ENCODE data around the gene RNLS. TPM values are rescaled to one million over a fixed set of nuclear protein-coding genes. Genes with fewer than 3 reads are reported as not detected.

The RNLS gene
- total and polyA plus RNA-seq, 2 of the 4 experiments (the other 2 are of a cell fraction): 4.5 to 7.0 TPM

DNA sequence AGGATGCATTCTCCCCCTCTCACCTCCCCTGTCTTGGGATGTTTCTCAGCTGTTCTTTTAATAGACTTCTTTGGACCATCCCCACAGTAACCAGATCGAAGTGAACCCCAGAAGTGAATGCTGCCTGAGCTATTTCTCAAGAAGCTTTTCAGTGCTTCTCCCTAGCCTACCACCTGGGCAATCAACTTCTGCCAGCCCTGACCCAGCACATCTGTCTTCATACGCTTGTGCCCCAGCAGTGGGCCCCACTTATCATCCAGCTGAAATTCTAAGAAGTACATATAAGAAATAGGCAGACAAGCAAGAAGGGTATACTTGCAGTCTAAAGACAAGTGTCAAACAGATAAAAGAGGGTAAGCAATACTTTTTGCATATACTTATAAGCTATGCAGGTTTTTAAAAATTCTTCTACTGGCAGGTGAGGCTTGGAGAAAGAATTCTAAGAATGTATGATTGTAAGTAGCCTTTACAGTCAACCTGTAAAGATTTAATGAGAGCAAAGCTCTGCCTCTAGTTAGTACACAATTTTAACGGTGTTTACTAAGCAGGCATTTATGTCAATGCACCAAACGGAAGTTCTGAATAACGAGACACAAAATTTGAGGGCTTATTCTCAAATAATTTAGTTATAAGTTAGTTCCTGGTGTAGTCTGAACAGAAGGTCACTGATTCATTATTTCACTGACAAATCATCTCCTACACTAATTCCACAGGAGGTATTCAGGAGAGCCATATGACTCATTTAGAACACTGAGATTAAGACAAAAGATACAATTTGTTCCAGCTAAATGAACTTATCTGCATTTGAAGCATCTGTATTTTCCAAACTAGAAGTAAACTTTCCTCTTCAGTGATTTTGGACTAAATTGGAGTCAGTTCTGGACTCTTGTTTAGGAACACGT lies 83.3 kb downstream of the RNLS start:
- WGBS, 2 experiments (ENCODE audit: extremely low coverage in 2 of 2, insufficient read length in 1 of 2): no CpG with 5 or more reads among the region's 6 CpGs
- H3K23ac ChIP-seq (ENCODE audit: low read depth, low read length): no peak overlapping the region
- H3K56ac ChIP-seq (ENCODE audit: extremely low read depth, insufficient read depth, low read length): no peak overlapping the region
- H3K9me3 ChIP-seq (ENCODE audit: control insufficient read depth, insufficient read depth, low read length): no peaks in the 10 kb centered on the region
- H3K4me3 ChIP-seq (ENCODE audit: insufficient read depth, low read depth, low read length): no peak overlapping the region
- TF ChIP-seq CHD1 (IDR thresholded peaks at IDR 0.05; ENCODE audit: low read depth, low read length) (no peak), SMC3 (IDR thresholded peaks at IDR 0.05; ENCODE audit: low read depth, low read length) (no peak), FOS (IDR thresholded peaks at IDR 0.05; ENCODE audit: low read depth, low read length) (no peak), MAFK (IDR thresholded peaks at IDR 0.05; ENCODE audit: low read depth, low read length) (no peak), POLR2A (IDR thresholded peaks at IDR 0.05; ENCODE audit: low read depth, low read length) (no peak), MXI1 (IDR thresholded peaks at IDR 0.05; ENCODE audit: borderline replicate concordance, low read depth, low read length) (no peak), NFE2L2 (IDR thresholded peaks at IDR 0.05; ENCODE audit: low read depth, low read length) (no peak), RCOR1 (IDR thresholded peaks at IDR 0.05; ENCODE audit: insufficient replicate concordance, low read length) (no peak), BHLHE40 (IDR thresholded peaks at IDR 0.05; ENCODE audit: low read depth, low read length) (no peak), RAD21 (IDR thresholded peaks at IDR 0.05; ENCODE audit: low read length) (no peak), MAZ (IDR thresholded peaks at IDR 0.05; ENCODE audit: borderline replicate concordance, low read depth, low read length) (no peak), RFX5 (IDR thresholded peaks at IDR 0.05; ENCODE audit: low read depth, low read length) (no peak)
- TF ChIP-seq, protein P1, sequence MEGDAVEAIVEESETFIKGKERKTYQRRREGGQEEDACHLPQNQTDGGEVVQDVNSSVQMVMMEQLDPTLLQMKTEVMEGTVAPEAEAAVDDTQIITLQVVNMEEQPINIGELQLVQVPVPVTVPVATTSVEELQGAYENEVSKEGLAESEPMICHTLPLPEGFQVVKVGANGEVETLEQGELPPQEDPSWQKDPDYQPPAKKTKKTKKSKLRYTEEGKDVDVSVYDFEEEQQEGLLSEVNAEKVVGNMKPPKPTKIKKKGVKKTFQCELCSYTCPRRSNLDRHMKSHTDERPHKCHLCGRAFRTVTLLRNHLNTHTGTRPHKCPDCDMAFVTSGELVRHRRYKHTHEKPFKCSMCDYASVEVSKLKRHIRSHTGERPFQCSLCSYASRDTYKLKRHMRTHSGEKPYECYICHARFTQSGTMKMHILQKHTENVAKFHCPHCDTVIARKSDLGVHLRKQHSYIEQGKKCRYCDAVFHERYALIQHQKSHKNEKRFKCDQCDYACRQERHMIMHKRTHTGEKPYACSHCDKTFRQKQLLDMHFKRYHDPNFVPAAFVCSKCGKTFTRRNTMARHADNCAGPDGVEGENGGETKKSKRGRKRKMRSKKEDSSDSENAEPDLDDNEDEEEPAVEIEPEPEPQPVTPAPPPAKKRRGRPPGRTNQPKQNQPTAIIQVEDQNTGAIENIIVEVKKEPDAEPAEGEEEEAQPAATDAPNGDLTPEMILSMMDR (conservative IDR thresholded peaks at IDR 0.05; ENCODE audit: low read depth, low read length): no peak
- TF ChIP-seq, protein P2, sequence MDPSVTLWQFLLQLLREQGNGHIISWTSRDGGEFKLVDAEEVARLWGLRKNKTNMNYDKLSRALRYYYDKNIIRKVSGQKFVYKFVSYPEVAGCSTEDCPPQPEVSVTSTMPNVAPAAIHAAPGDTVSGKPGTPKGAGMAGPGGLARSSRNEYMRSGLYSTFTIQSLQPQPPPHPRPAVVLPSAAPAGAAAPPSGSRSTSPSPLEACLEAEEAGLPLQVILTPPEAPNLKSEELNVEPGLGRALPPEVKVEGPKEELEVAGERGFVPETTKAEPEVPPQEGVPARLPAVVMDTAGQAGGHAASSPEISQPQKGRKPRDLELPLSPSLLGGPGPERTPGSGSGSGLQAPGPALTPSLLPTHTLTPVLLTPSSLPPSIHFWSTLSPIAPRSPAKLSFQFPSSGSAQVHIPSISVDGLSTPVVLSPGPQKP (IDR thresholded peaks at IDR 0.05; ENCODE audit: borderline replicate concordance, low read depth, low read length): no peak
- TF ChIP-seq, protein P3, sequence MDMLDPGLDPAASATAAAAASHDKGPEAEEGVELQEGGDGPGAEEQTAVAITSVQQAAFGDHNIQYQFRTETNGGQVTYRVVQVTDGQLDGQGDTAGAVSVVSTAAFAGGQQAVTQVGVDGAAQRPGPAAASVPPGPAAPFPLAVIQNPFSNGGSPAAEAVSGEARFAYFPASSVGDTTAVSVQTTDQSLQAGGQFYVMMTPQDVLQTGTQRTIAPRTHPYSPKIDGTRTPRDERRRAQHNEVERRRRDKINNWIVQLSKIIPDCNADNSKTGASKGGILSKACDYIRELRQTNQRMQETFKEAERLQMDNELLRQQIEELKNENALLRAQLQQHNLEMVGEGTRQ (IDR thresholded peaks at IDR 0.05; ENCODE audit: low read depth, low read length): no peak
- no peaks in the 10 kb centered on the region; the same call in 1 of the 2 replicates for H3K27me3 ChIP-seq (ENCODE audit: control insufficient read depth, insufficient read depth, low read length)
- H2BK20ac ChIP-seq (ENCODE audit: low read depth, low read length): no peak overlapping the region
- H2AK5ac ChIP-seq (ENCODE audit: low read depth, low read length): no peak overlapping the region
- no peak overlapping the region for H2BK15ac ChIP-seq (ENCODE audit: low read depth, low read length)
- H2BK5ac ChIP-seq (ENCODE audit: low read depth, low read length, poor library complexity, severe bottlenecking): no peak overlapping the region
- H2BK120ac ChIP-seq (ENCODE audit: low read depth, low read length): no peak overlapping the region
- H4K5ac ChIP-seq (ENCODE audit: low read depth, low read length): no peak overlapping the region
- H3K4ac ChIP-seq (ENCODE audit: low read depth, low read length): no peak overlapping the region
- peak overlapping the region; percentile 45; the same call in 1 of the 2 replicates for H3K4me2 ChIP-seq (ENCODE audit: low read depth, low read length)
- DNase-seq (peak; percentile 71), ATAC-seq (ENCODE audit: low read depth) (no peak)
- no peak overlapping the region for H4K8ac ChIP-seq (ENCODE audit: low read depth in 2 of 2, low read length in 2 of 2)
- in situ Hi-C loops (cut with MboI; ENCODE audit: low sequenced_read_pairs): no loop called here
- peaks cover 2% of the 10 kb centered on the region for H3K4me1 ChIP-seq (ENCODE audit: control insufficient read depth, insufficient read depth, low read length)
- no peak overlapping the region for H2AK9ac ChIP-seq (replicated peaks; ENCODE audit: low read depth, low read length, poor library complexity)
- no peaks in the 10 kb centered on the region for H3K36me3 ChIP-seq (ENCODE audit: control insufficient read depth, insufficient read depth, low read length)
- no peak overlapping the region for H4K91ac ChIP-seq (ENCODE audit: insufficient read depth, low read depth, low read length)
- intact Hi-C loops (cut with micrococcal nuclease): no loop called here
- 0 out of 2 replicates have a peak overlapping the region, but pooled peaks have one; percentile 4 for H3K18ac ChIP-seq (ENCODE audit: low read depth, low read length)
- ChIA-PET POLR2A (ENCODE audit: unreplicated experiment) (no interaction called here), CTCF (no interaction called here)
- no peaks in the 10 kb centered on the region for H3K79me1 ChIP-seq (ENCODE audit: low read depth in 1 of 2, low read length in 2 of 2)
- H3K27ac ChIP-seq (ENCODE audit: insufficient read depth, low read length): no peak overlapping the region
- H3K14ac ChIP-seq (replicated peaks; ENCODE audit: low read depth, low read length): no peak overlapping the region
- H4K20me1 ChIP-seq (ENCODE audit: insufficient read depth, low read length): no peaks in the 10 kb centered on the region
- H3K9ac ChIP-seq (ENCODE audit: low read depth, low read length): no peak overlapping the region
- BruUV-seq (replicated peaks): no TSS peak
- dilution Hi-C loops (cut with HindIII; ENCODE audit: low sequenced_read_pairs, unreplicated experiment): no loop called here
- no peaks in the 10 kb centered on the region for H3K9me1 ChIP-seq (ENCODE audit: insufficient read depth, low read length)
- no peak overlapping the region for H2AFZ ChIP-seq (replicated peaks; ENCODE audit: low read length, poor library complexity)

All from IMR-90 (cell line).